Neutrophil (primary cell): ENCODE measurements around the gene PPP2R2D.

Source experiments
- H3K27ac ChIP-seq: fragments of 200-600 bp; sonication (generic); 2 replicates; pipeline ENCODE4 v1.5.1; 2016; ENCODE audit warnings: mild to moderate bottlenecking, moderate library complexity
- H3K27me3 ChIP-seq: fragments of 200-600 bp; sonication (generic); 2 replicates; pipeline ENCODE4 v1.6.0; 2016; ENCODE audit warnings: mild to moderate bottlenecking
- H3K36me3 ChIP-seq: fragments of 200-600 bp; sonication (generic); 2 replicates; pipeline ENCODE4 v1.5.1; 2017
- H3K4me1 ChIP-seq, 2 experiments: fragments of 200-600 bp in 1 of 2; sonication (generic) in 1 of 2; 1 replicate in 1 of 2; 2 replicates in 1 of 2; pipeline versions ENCODE4 v1.5.1 to v1.6.1; 2013 to 2016; ENCODE audit warnings: low read depth in 1 of 2, low read length in 1 of 2, mild to moderate bottlenecking in 1 of 2, moderate library complexity in 1 of 2; ENCODE audit not compliant: control insufficient read depth in 1 of 2, insufficient read depth in 1 of 2
- H3K4me3 ChIP-seq, 2 experiments: fragments of 200-600 bp in 1 of 2; sonication (generic) in 1 of 2; 1 replicate in 1 of 2; 2 replicates in 1 of 2; pipeline ENCODE4 v1.5.1; 2013 to 2016; ENCODE audit warnings: low read depth in 1 of 2, low read length in 1 of 2, mild to moderate bottlenecking in 1 of 2, moderate library complexity in 1 of 2
- H3K9me3 ChIP-seq: fragments of 200-600 bp; sonication (generic); 2 replicates; pipeline ENCODE4 v1.5.1; 2016
- CTCF ChIP-seq: fragments of 200-600 bp; sonication (generic); IDR thresholded peaks from 2 replicates; pipeline ENCODE4 v1.5.1; 2016; ENCODE audit warnings: antibody characterized with exemption

Gene PPP2R2D

GRCh38 chr10:131865223-131865917 is 35.4 kb upstream of the PPP2R2D start:
- H3K4me3 ChIP-seq: no peak overlapping the region
- no peak overlapping the region for H3K27ac ChIP-seq
- H3K4me1 ChIP-seq: no peaks in the 10 kb centered on the region
- H3K27me3 ChIP-seq: peaks cover 12% of the 10 kb centered on the region
- no peaks in the 10 kb centered on the region for H3K9me3 ChIP-seq
- H3K36me3 ChIP-seq: no peaks in the 10 kb centered on the region
- TF ChIP-seq CTCF: no peak

- Histone ChIP-seq H3K9me3 (no peaks in the 10 kb centered on the region), H3K27ac (no peak overlapping the region), H3K4me3 (no peak overlapping the region), H3K27me3 (peaks cover 2% of the 10 kb centered on the region), H3K36me3 (no peaks in the 10 kb centered on the region), H3K4me1 (no peaks in the 10 kb centered on the region)
- TF ChIP-seq CTCF: no peak
These were observed 34.1 kb upstream of the PPP2R2D start for GRCh38 chr10:131866673-131867072.

- H3K4me3 ChIP-seq: no peak overlapping the region
- no peaks in the 10 kb centered on the region for H3K9me3 ChIP-seq
- no peak for TF ChIP-seq CTCF
- H3K36me3 ChIP-seq: no peaks in the 10 kb centered on the region
- H3K27ac ChIP-seq: no peak overlapping the region
- no peaks in the 10 kb centered on the region for H3K4me1 ChIP-seq
- no peaks in the 10 kb centered on the region for H3K27me3 ChIP-seq
These were observed 32.4 kb upstream of the PPP2R2D start for GRCh38 chr10:131868436-131868835.

GRCh38 chr10:131869344-131869743 is 31.5 kb upstream of the PPP2R2D start:
- Histone ChIP-seq H3K4me3 (no peak overlapping the region), H3K9me3 (no peaks in the 10 kb centered on the region), H3K27me3 (no peaks in the 10 kb centered on the region), H3K27ac (no peak overlapping the region), H3K36me3 (no peaks in the 10 kb centered on the region), H3K4me1 (no peaks in the 10 kb centered on the region)
- TF ChIP-seq CTCF: no peak

- no peak overlapping the region for H3K4me3 ChIP-seq
- H3K27ac ChIP-seq: no peak overlapping the region
- H3K9me3 ChIP-seq: no peaks in the 10 kb centered on the region
- TF ChIP-seq CTCF: no peak
- H3K27me3 ChIP-seq: peaks cover 8% of the 10 kb centered on the region
- H3K36me3 ChIP-seq: no peaks in the 10 kb centered on the region
- H3K4me1 ChIP-seq: no peaks in the 10 kb centered on the region
These were observed 30.4 kb upstream of the PPP2R2D start for GRCh38 chr10:131870411-131870810.
